ENCODE measurements around the gene AKNA.

The AKNA gene

GRCh38 chr9:114310471-114311450 is 77.0 kb downstream of the AKNA start:
- Histone ChIP-seq H3K23ac (ENCODE audit: low read depth, low read length, poor library complexity) (no peak overlapping the region), H3K4me2 (ENCODE audit: insufficient read depth, low read length, poor library complexity, severe bottlenecking) (no peak overlapping the region), H3K27ac (replicated peaks; ENCODE audit: low read length) (no peak overlapping the region), H3K9me3 (replicated peaks in 1 of 2; ENCODE audit: control insufficient read depth in 2 of 2, insufficient read depth in 1 of 2, low read depth in 1 of 2, low read length in 2 of 2) (peaks cover 0 to 2% of the 10 kb centered on the region in 2 donors), H3K79me1 (ENCODE audit: low read depth, low read length) (no peaks in the 10 kb centered on the region), H4K8ac (ENCODE audit: low read depth, low read length) (no peak overlapping the region), H4K91ac (ENCODE audit: low read depth, low read length, poor library complexity) (no peak overlapping the region), H3K9ac (ENCODE audit: low read depth, low read length, poor library complexity) (no peak overlapping the region), H3K4ac (ENCODE audit: low read length) (no peak overlapping the region), H3K27me3 (ENCODE audit: control insufficient read depth in 3 of 3, insufficient read depth in 3 of 3, low read depth in 1 of 3, low read length in 3 of 3) (no peaks in the 10 kb centered on the region), H2BK120ac (ENCODE audit: low read depth, low read length) (no peak overlapping the region), H3K18ac (ENCODE audit: low read length) (peak overlapping the region; percentile 60), H3K14ac (ENCODE audit: low read length) (no peak overlapping the region), H2BK15ac (ENCODE audit: low read length) (no peak overlapping the region), H2BK5ac (ENCODE audit: low read length) (no peak overlapping the region), H2AK5ac (ENCODE audit: low read depth, low read length) (no peak overlapping the region), H3K4me3 (ENCODE audit: low read length in 2 of 2) (no peak overlapping the region), H2AFZ (ENCODE audit: low read length) (no peak overlapping the region), H3K4me1 (ENCODE audit: control insufficient read depth in 2 of 2, insufficient read depth in 1 of 2, low read depth in 1 of 2, low read length in 2 of 2) (no peaks in the 10 kb centered on the region), H2BK12ac (ENCODE audit: low read length) (no peak overlapping the region), H3K36me3 (replicated peaks in 1 of 2; ENCODE audit: control insufficient read depth in 2 of 2, insufficient read depth in 2 of 2, low read length in 2 of 2) (peaks cover 0 to 3% of the 10 kb centered on the region in 2 donors)
- no peak for DNase-seq (ENCODE audit: low spot score)
- no CpG with 5 or more reads among the region's 22 CpGs for WGBS, 2 donors (ENCODE audit: extremely low coverage in 2 of 2, insufficient read length in 2 of 2, insufficient replicate concordance in 1 of 2)

- Histone ChIP-seq H2AFZ (ENCODE audit: low read length) (no peak overlapping the region), H3K18ac (ENCODE audit: low read length) (no peak overlapping the region), H3K79me1 (ENCODE audit: low read depth, low read length) (no peaks in the 10 kb centered on the region), H3K27me3 (ENCODE audit: control insufficient read depth in 3 of 3, insufficient read depth in 3 of 3, low read depth in 1 of 3, low read length in 3 of 3) (peaks cover 0 to 2% (median 0%) of the 10 kb centered on the region in 3 experiments), H2BK15ac (ENCODE audit: low read length) (no peak overlapping the region), H2BK12ac (ENCODE audit: low read length) (no peak overlapping the region), H4K8ac (ENCODE audit: low read depth, low read length) (no peak overlapping the region), H2BK120ac (ENCODE audit: low read depth, low read length) (no peak overlapping the region), H3K27ac (replicated peaks; ENCODE audit: low read length) (no peak overlapping the region), H2BK5ac (ENCODE audit: low read length) (no peak overlapping the region), H3K4ac (ENCODE audit: low read length) (no peak overlapping the region), H3K9ac (ENCODE audit: low read depth, low read length, poor library complexity) (no peak overlapping the region), H3K14ac (ENCODE audit: low read length) (no peak overlapping the region), H3K4me2 (ENCODE audit: insufficient read depth, low read length, poor library complexity, severe bottlenecking) (no peak overlapping the region), H4K91ac (ENCODE audit: low read depth, low read length, poor library complexity) (no peak overlapping the region), H3K4me1 (ENCODE audit: control insufficient read depth in 2 of 2, insufficient read depth in 1 of 2, low read depth in 1 of 2, low read length in 2 of 2) (peaks cover 0 to 4% of the 10 kb centered on the region in 2 donors), H3K4me3 (ENCODE audit: low read length in 2 of 2) (no peak overlapping the region), H3K9me3 (replicated peaks in 1 of 2; ENCODE audit: control insufficient read depth in 2 of 2, insufficient read depth in 1 of 2, low read depth in 1 of 2, low read length in 2 of 2) (no peaks in the 10 kb centered on the region), H3K23ac (ENCODE audit: low read depth, low read length, poor library complexity) (no peak overlapping the region), H2AK5ac (ENCODE audit: low read depth, low read length) (no peak overlapping the region), H3K36me3 (replicated peaks in 1 of 2; ENCODE audit: control insufficient read depth in 2 of 2, insufficient read depth in 2 of 2, low read length in 2 of 2) (peaks cover 0 to 3% of the 10 kb centered on the region in 2 donors)
- DNase-seq (ENCODE audit: low spot score): no peak
- no CpG with 5 or more reads among the region's 13 CpGs for WGBS, 2 donors (ENCODE audit: extremely low coverage in 2 of 2, insufficient read length in 2 of 2, insufficient replicate concordance in 1 of 2)
These were observed 78.7 kb downstream of the AKNA start for GRCh38 chr9:114309096-114309495.

- no CpG with 5 or more reads among the region's 13 CpGs for WGBS, 2 donors (ENCODE audit: extremely low coverage in 2 of 2, insufficient read length in 2 of 2, insufficient replicate concordance in 1 of 2)
- peaks cover 0 to 2% (median 0%) of the 10 kb centered on the region in 3 experiments for H3K27me3 ChIP-seq (ENCODE audit: control insufficient read depth in 3 of 3, insufficient read depth in 3 of 3, low read depth in 1 of 3, low read length in 3 of 3)
- H2BK5ac ChIP-seq (ENCODE audit: low read length): no peak overlapping the region
- no peak overlapping the region for H3K4me2 ChIP-seq (ENCODE audit: insufficient read depth, low read length, poor library complexity, severe bottlenecking)
- H3K36me3 ChIP-seq (replicated peaks in 1 of 2; ENCODE audit: control insufficient read depth in 2 of 2, insufficient read depth in 2 of 2, low read length in 2 of 2): peaks cover 0 to 3% of the 10 kb centered on the region in 2 donors
- H3K4me1 ChIP-seq (ENCODE audit: control insufficient read depth in 2 of 2, insufficient read depth in 1 of 2, low read depth in 1 of 2, low read length in 2 of 2): peaks cover 0 to 4% of the 10 kb centered on the region in 2 donors
- no peak overlapping the region for H4K8ac ChIP-seq (ENCODE audit: low read depth, low read length)
- no peak overlapping the region for H3K14ac ChIP-seq (ENCODE audit: low read length)
- H3K4ac ChIP-seq (ENCODE audit: low read length): no peak overlapping the region
- H2BK15ac ChIP-seq (ENCODE audit: low read length): no peak overlapping the region
- no peak overlapping the region for H3K4me3 ChIP-seq (ENCODE audit: low read length in 2 of 2)
- no peak overlapping the region for H2AFZ ChIP-seq (ENCODE audit: low read length)
- H2AK5ac ChIP-seq (ENCODE audit: low read depth, low read length): no peak overlapping the region
- no peak overlapping the region for H3K18ac ChIP-seq (ENCODE audit: low read length)
- no peak overlapping the region for H3K9ac ChIP-seq (ENCODE audit: low read depth, low read length, poor library complexity)
- H2BK120ac ChIP-seq (ENCODE audit: low read depth, low read length): no peak overlapping the region
- DNase-seq (ENCODE audit: low spot score): no peak
- no peaks in the 10 kb centered on the region for H3K9me3 ChIP-seq (replicated peaks in 1 of 2; ENCODE audit: control insufficient read depth in 2 of 2, insufficient read depth in 1 of 2, low read depth in 1 of 2, low read length in 2 of 2)
- no peaks in the 10 kb centered on the region for H3K79me1 ChIP-seq (ENCODE audit: low read depth, low read length)
- H4K91ac ChIP-seq (ENCODE audit: low read depth, low read length, poor library complexity): no peak overlapping the region
- H2BK12ac ChIP-seq (ENCODE audit: low read length): no peak overlapping the region
- H3K23ac ChIP-seq (ENCODE audit: low read depth, low read length, poor library complexity): peak overlapping the region; percentile 8
- no peak overlapping the region for H3K27ac ChIP-seq (replicated peaks; ENCODE audit: low read length)
These were observed 79.3 kb downstream of the AKNA start for GRCh38 chr9:114308361-114308950.

- Histone ChIP-seq H3K79me1 (ENCODE audit: low read depth, low read length) (no peaks in the 10 kb centered on the region), H2BK5ac (ENCODE audit: low read length) (no peak overlapping the region), H2AK5ac (ENCODE audit: low read depth, low read length) (no peak overlapping the region), H3K23ac (ENCODE audit: low read depth, low read length, poor library complexity) (peak overlapping the region; percentile 8), H3K14ac (ENCODE audit: low read length) (no peak overlapping the region), H2BK120ac (ENCODE audit: low read depth, low read length) (no peak overlapping the region), H3K4ac (ENCODE audit: low read length) (no peak overlapping the region), H3K27me3 (ENCODE audit: control insufficient read depth in 3 of 3, insufficient read depth in 3 of 3, low read depth in 1 of 3, low read length in 3 of 3) (peaks cover 0 to 2% (median 0%) of the 10 kb centered on the region in 3 experiments), H3K4me3 (ENCODE audit: low read length in 2 of 2) (no peak overlapping the region), H3K18ac (ENCODE audit: low read length) (no peak overlapping the region), H3K4me1 (ENCODE audit: control insufficient read depth in 2 of 2, insufficient read depth in 1 of 2, low read depth in 1 of 2, low read length in 2 of 2) (peaks cover 0 to 4% of the 10 kb centered on the region in 2 donors), H2BK15ac (ENCODE audit: low read length) (no peak overlapping the region), H4K8ac (ENCODE audit: low read depth, low read length) (no peak overlapping the region), H3K9ac (ENCODE audit: low read depth, low read length, poor library complexity) (no peak overlapping the region), H4K91ac (ENCODE audit: low read depth, low read length, poor library complexity) (no peak overlapping the region), H3K27ac (replicated peaks; ENCODE audit: low read length) (no peak overlapping the region), H2AFZ (ENCODE audit: low read length) (no peak overlapping the region), H3K4me2 (ENCODE audit: insufficient read depth, low read length, poor library complexity, severe bottlenecking) (no peak overlapping the region), H2BK12ac (ENCODE audit: low read length) (no peak overlapping the region), H3K9me3 (replicated peaks in 1 of 2; ENCODE audit: control insufficient read depth in 2 of 2, insufficient read depth in 1 of 2, low read depth in 1 of 2, low read length in 2 of 2) (no peaks in the 10 kb centered on the region), H3K36me3 (replicated peaks in 1 of 2; ENCODE audit: control insufficient read depth in 2 of 2, insufficient read depth in 2 of 2, low read length in 2 of 2) (peaks cover under 1 to 3% of the 10 kb centered on the region in 2 donors)
- DNase-seq (ENCODE audit: low spot score): no peak
- no CpG with 5 or more reads among the region's 6 CpGs for WGBS, 2 donors (ENCODE audit: extremely low coverage in 2 of 2, insufficient read length in 2 of 2, insufficient replicate concordance in 1 of 2)
These were observed 79.9 kb downstream of the AKNA start for GRCh38 chr9:114307899-114308267.

Data from neuronal stem cell (in vitro differentiated cells).